CD14-positive monocyte (primary cell): ENCODE data around the gene TBC1D22A. TPM values are rescaled to one million over a fixed set of nuclear protein-coding genes. Genes with fewer than 3 reads are reported as not detected.

Source experiments
- DNase-seq, 3 donors: peaks; one replicate each; pipeline ENCODE4 v3.0.0-alpha.2; 2011 to 2022
- H2AFZ ChIP-seq: 2 replicates; pipeline ENCODE4 v1.6.0; 2012; ENCODE audit warnings: mild to moderate bottlenecking, low read depth, low read length, inconsistent platforms; ENCODE audit not compliant: insufficient read depth, poor library complexity, severe bottlenecking
- H3K27ac ChIP-seq, 2 donors: 1 replicate in 1 of 2; 2 replicates in 1 of 2; pipeline ENCODE4 v1.5.1; 2012 to 2013; ENCODE audit warnings: low read length in 2 of 2, control low read depth in 1 of 2, inconsistent platforms in 1 of 2, low read depth in 1 of 2, mild to moderate bottlenecking in 1 of 2
- H3K27me3 ChIP-seq, 2 donors: one replicate each; pipeline versions ENCODE4 v1.6.0 to v1.6.1; 2011 to 2013; ENCODE audit warnings: low read length in 2 of 2; ENCODE audit not compliant: control insufficient read depth in 2 of 2, insufficient read depth in 2 of 2
- H3K36me3 ChIP-seq, 2 donors: replicated peaks in 1 of 2; 1 replicate in 1 of 2; 2 replicates in 1 of 2; pipeline versions ENCODE4 v1.5.1 to v1.6.1; 2012 to 2013; ENCODE audit warnings: low read length in 2 of 2, control low read depth in 1 of 2, inconsistent platforms in 1 of 2, mild to moderate bottlenecking in 1 of 2; ENCODE audit not compliant: insufficient read depth in 2 of 2, control insufficient read depth in 1 of 2
- H3K4me1 ChIP-seq, 2 donors: 1 replicate in 1 of 2; 2 replicates in 1 of 2; pipeline versions ENCODE4 v1.5.1 to v1.6.1; 2012 to 2013; ENCODE audit warnings: low read length in 2 of 2, control low read depth in 1 of 2, inconsistent platforms in 1 of 2, mild to moderate bottlenecking in 1 of 2, moderate library complexity in 1 of 2; ENCODE audit not compliant: insufficient read depth in 2 of 2, control insufficient read depth in 1 of 2
- H3K4me2 ChIP-seq: replicated peaks from 2 replicates; pipeline ENCODE3; 2012; ENCODE audit warnings: low read length, moderate library complexity, mild to moderate bottlenecking; ENCODE audit not compliant: poor library complexity, severe bottlenecking; ENCODE audit errors: extremely low read depth
- H3K4me3 ChIP-seq, 3 experiments: fragments of 200-600 bp in 1 of 3; sonication (generic) in 1 of 3; replicated peaks in 1 of 3; 1 replicate in 2 of 3; 2 replicates in 1 of 3; pipeline ENCODE4 v1.5.1; 2011 to 2013; ENCODE audit warnings: low read length in 3 of 3, mild to moderate bottlenecking in 3 of 3, control low read depth in 2 of 3, low read depth in 2 of 3, inconsistent platforms in 1 of 3, moderate library complexity in 1 of 3
- H3K79me2 ChIP-seq: 2 replicates; pipeline ENCODE4 v1.6.0; 2012; ENCODE audit warnings: mild to moderate bottlenecking, control low read depth, inconsistent platforms, low read length, moderate library complexity; ENCODE audit not compliant: insufficient read depth
- H3K9ac ChIP-seq: 2 replicates; pipeline ENCODE4 v1.6.0; 2017; ENCODE audit warnings: low read length, mild to moderate bottlenecking; ENCODE audit not compliant: insufficient read depth, poor library complexity, severe bottlenecking
- H3K9me3 ChIP-seq, 2 donors: replicated peaks in 1 of 2; 1 replicate in 1 of 2; 2 replicates in 1 of 2; pipeline versions ENCODE4 v1.5.1 to v1.6.1; 2012 to 2013; ENCODE audit warnings: low read length in 2 of 2, control low read depth in 1 of 2; ENCODE audit not compliant: control insufficient read depth in 1 of 2, insufficient read depth in 1 of 2
- H4K20me1 ChIP-seq: 2 replicates; pipeline ENCODE4 v1.6.0; 2012; ENCODE audit warnings: mild to moderate bottlenecking, low read length, control low read depth, moderate library complexity; ENCODE audit not compliant: insufficient read depth
- H3K27ac Mint-ChIP-seq, 7 donors: one replicate each; pipeline ENCODE4 v1.8.0; 2020; ENCODE audit warnings: mild to moderate bottlenecking in 7 of 7, mixed read lengths in 7 of 7, moderate library complexity in 6 of 7, inconsistent platforms in 2 of 7
- H3K27me3 Mint-ChIP-seq, 3 donors: one replicate each; pipeline ENCODE4 v1.8.0; 2021 to 2022; ENCODE audit warnings: low read depth in 3 of 3, mild to moderate bottlenecking in 3 of 3, mixed read lengths in 3 of 3, moderate library complexity in 3 of 3, inconsistent platforms in 1 of 3
- H3K36me3 Mint-ChIP-seq, 2 donors: one replicate each; pipeline ENCODE4 v1.8.0; 2020; ENCODE audit warnings: mixed read lengths in 2 of 2, inconsistent platforms in 1 of 2, mild to moderate bottlenecking in 1 of 2
- H3K4me1 Mint-ChIP-seq: one replicate; pipeline ENCODE4 v1.8.0; 2020; ENCODE audit warnings: mild to moderate bottlenecking, mixed read lengths
- H3K4me3 Mint-ChIP-seq, 2 donors: one replicate each; pipeline ENCODE4 v1.8.0; 2020; ENCODE audit warnings: mild to moderate bottlenecking in 2 of 2, mixed read lengths in 2 of 2, moderate library complexity in 1 of 2
- H3K9me3 Mint-ChIP-seq, 7 donors: one replicate each; pipeline ENCODE4 v1.8.0; 2020 to 2022; ENCODE audit warnings: mixed read lengths in 7 of 7, mild to moderate bottlenecking in 6 of 7, moderate library complexity in 6 of 7, inconsistent platforms in 2 of 7
- WGBS: methylation state at CpG from one replicate; pipeline ENCODE4 v1.1.5; 2013; ENCODE audit warnings: missing lambda C conversion rate; ENCODE audit not compliant: insufficient coverage; 5-methylcytosine and 5-hydroxymethylcytosine counted together
- intact Hi-C, 2 donors: fragments of 100-400 bp; cut with micrococcal nuclease; formaldehyde crosslinking; loops; one replicate each; pipeline versions ENCODE4 v1.15.0 to v1.15.1; 2023
- polyA plus RNA-seq, 3 donors: library from polyadenylated mRNA; depleted of rRNA in 1 of 3; unstranded in 2 of 3; stranded (reverse) in 1 of 3; fragments of 300-500 nt in 2 of 3; fragments of >200 nt in 1 of 3; fragmentation: Illumina TruSeq in 2 of 3; gene quantifications; 1 replicate in 2 of 3; 2 replicates in 1 of 3; pipeline ENCODE4 v1.2.3, GENCODE V29; 2012 to 2021
- TF ChIP-seq, protein P1 (sequence below): fragments of 200-600 bp; IDR thresholded peaks from one replicate; pipeline ENCODE4 v1.8.0; 2022; ENCODE audit warnings: antibody characterized with exemption, mild to moderate bottlenecking

The TBC1D22A gene
- polyA plus RNA-seq, 3 donors, result 25.9 to 36.2 (median 29.5) TPM

DNA sequence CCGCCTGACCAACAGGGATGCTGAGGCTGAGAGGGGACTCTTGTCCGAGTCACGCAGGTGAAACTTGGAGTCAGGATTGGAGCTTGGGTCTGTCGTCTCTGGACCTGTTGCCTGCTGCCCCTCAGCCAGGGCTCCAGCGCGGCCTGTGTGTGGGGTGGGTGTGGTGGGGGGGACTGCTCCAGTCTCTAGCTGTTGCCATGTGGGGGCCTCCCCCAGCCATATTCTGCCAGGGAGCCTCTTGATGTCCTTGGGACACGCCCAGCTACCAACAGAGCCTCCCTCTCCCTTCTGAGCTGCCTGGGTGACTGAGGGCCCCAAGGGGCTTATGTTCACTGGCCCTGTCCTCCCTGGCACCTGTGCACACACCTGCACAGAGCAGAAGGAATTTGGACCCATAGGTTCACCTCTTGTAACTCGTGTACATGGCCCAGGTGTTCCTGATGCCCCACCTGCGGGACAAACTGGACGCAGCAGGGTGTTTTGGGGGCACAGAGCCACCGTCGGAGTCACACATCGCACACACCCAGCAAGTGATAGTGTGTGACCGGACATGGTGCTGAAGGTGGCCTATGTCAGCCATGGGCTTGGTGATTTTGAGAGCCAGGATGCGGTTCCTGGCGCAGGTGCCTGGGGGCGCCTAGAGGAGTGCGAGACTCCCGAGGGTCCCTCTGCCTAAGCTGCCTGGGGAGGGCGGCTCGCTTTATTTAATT lies 252.3 kb downstream of the TBC1D22A start:
- intact Hi-C loops, result no loop called here
- H3K79me2 ChIP-seq, result no peaks in the 10 kb centered on the region
- Mint-ChIP-seq H3K27me3 (peaks cover 0 to 2% (median 0%) of the 10 kb centered on the region in 3 donors), H3K36me3 (peaks cover 32 to 62% of the 10 kb centered on the region in 2 donors), H3K27ac (no peak overlapping the region), H3K4me3 (no peak overlapping the region), H3K9me3 (peaks cover 0 to 15% (median 9%) of the 10 kb centered on the region in 7 donors), H3K4me1 (no peaks in the 10 kb centered on the region)
- WGBS, result 98% methylated on average over 12 of the region's 21 CpGs
- no peak overlapping the region for H3K9ac ChIP-seq
- peaks cover 24 to 69% of the 10 kb centered on the region in 2 donors for H3K36me3 ChIP-seq
- H3K4me1 ChIP-seq, result no peaks in the 10 kb centered on the region
- H2AFZ ChIP-seq, result no peak overlapping the region
- peaks cover 0 to 7% of the 10 kb centered on the region in 2 donors for H3K9me3 ChIP-seq
- TF ChIP-seq, protein P1, sequence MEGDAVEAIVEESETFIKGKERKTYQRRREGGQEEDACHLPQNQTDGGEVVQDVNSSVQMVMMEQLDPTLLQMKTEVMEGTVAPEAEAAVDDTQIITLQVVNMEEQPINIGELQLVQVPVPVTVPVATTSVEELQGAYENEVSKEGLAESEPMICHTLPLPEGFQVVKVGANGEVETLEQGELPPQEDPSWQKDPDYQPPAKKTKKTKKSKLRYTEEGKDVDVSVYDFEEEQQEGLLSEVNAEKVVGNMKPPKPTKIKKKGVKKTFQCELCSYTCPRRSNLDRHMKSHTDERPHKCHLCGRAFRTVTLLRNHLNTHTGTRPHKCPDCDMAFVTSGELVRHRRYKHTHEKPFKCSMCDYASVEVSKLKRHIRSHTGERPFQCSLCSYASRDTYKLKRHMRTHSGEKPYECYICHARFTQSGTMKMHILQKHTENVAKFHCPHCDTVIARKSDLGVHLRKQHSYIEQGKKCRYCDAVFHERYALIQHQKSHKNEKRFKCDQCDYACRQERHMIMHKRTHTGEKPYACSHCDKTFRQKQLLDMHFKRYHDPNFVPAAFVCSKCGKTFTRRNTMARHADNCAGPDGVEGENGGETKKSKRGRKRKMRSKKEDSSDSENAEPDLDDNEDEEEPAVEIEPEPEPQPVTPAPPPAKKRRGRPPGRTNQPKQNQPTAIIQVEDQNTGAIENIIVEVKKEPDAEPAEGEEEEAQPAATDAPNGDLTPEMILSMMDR, result no peak
- peaks cover 100% of the 10 kb centered on the region for H4K20me1 ChIP-seq
- H3K27ac ChIP-seq, result no peak overlapping the region
- no peak overlapping the region for H3K4me3 ChIP-seq
- no peak for DNase-seq
- no peaks in the 10 kb centered on the region for H3K27me3 ChIP-seq
- no peak overlapping the region for H3K4me2 ChIP-seq

DNA sequence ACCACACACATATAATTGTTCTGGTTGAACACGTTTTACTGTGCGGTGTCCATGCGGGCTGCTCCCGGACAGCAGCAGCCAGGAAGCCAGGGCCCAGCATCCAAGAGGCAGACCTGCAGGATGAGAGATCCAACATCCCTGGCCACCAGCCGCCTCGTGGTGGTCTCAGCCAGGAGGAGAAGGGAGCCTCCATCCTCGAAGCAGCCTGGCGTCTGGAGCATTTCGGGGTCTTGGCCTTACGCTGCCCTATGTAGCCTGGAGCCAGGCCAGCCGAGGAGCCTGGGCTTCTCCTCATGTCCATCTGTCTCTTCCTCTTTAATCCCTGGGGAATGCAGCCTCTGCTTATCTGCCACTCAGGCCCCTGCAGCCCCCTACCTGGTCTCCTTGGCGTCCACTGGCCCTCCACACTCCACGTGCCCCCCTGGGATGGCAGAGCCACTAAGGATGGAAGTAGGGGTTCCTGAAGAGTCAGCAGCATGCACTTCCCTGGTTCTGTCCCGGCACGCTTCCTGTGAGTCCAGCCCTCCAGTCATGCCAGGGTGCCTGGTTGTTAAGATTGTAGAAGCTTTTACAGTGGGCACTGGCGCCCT lies 253.2 kb downstream of the TBC1D22A start:
- no peaks in the 10 kb centered on the region for H3K79me2 ChIP-seq
- H4K20me1 ChIP-seq, result peaks cover 100% of the 10 kb centered on the region
- no peaks in the 10 kb centered on the region for H3K27me3 ChIP-seq
- H3K27me3 Mint-ChIP-seq, result peaks cover 0 to 2% (median 0%) of the 10 kb centered on the region in 3 donors
- H3K27ac ChIP-seq, result no peak overlapping the region
- peaks cover 16 to 60% of the 10 kb centered on the region in 2 donors for H3K36me3 ChIP-seq
- H3K36me3 Mint-ChIP-seq, result peaks cover 32 to 62% of the 10 kb centered on the region in 2 donors
- WGBS, result 98% methylated on average over 15 of the region's 16 CpGs
- no peak for DNase-seq
- H3K9me3 ChIP-seq, result peaks cover 0 to 11% of the 10 kb centered on the region in 2 donors
- TF ChIP-seq, protein P1, result no peak
- H3K4me1 Mint-ChIP-seq, result no peaks in the 10 kb centered on the region
- peak overlapping the region in 2 of 7 donors; percentile 38 to 83 for H3K27ac Mint-ChIP-seq
- H3K4me2 ChIP-seq, result no peak overlapping the region
- H3K4me3 ChIP-seq, result no peak overlapping the region
- intact Hi-C loops, result no loop called here
- H2AFZ ChIP-seq, result no peak overlapping the region
- H3K9ac ChIP-seq, result no peak overlapping the region
- H3K4me1 ChIP-seq, result no peaks in the 10 kb centered on the region
- no peak overlapping the region for H3K4me3 Mint-ChIP-seq
- H3K9me3 Mint-ChIP-seq, result peaks cover 0 to 21% (median 13%) of the 10 kb centered on the region in 7 donors
